Stimulated activated CD4-positive, alpha-beta T cell treated with anti-CD3 and anti-CD28 coated beads, TNF-alpha, amount 100 ng/mL, for 4 hours (primary cell): Measurements from ENCODE around the gene EIF2AK3.
A peak's percentile ranks its signal among the peaks of the same experiment; 100 is the strongest.
"Not testable (repeated sequence)": the region's sequence is repeated elsewhere in the genome, so short reads cannot be mapped to it uniquely, and the experiment has no call there.

Experiments
- DNase-seq, 3 experiments: peaks; one replicate each; pipeline ENCODE4 v3.0.0-alpha.2; 2020; ENCODE audit warnings: low read depth in 3 of 3

EIF2AK3 gene

DNA sequence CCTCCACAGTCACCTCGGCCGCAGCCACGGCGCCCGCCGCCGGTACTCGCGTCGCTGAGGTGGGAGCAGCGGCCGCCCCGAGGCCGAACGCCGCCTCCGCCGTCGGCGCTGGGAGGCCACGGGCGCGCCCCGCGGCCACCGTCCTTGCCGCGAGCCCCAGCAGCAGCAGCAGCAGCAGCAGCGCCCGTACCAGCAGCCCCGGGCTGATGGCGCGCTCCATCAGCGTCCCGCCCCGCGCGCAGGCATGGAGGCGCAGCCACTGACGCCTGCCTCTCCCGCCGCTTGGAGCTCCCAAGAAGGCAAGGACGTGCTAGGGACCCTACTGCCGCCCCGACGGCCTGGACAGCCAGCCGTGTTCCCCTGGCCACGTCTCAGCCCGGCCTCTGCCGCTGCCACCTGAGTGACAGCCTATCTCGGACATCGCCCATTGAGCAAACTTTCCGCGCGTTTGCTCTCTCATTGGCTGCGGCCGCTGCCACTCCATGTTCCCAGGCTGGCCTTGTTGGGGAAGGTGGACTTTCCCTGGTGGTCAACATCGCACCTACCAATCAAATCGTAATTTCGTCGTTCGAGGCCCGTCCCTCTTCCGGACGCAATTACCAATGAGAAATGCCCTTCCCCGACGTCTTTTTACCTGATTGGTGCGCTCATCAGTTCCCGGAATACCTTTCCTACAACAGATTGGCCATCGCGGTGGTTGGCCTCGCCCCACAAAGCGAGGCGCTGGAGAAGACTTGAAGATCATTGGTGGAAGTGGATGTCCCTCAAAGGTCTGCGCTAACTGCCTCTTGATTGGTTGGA is at the start of gene EIF2AK3:
Gene EIF2AK3 (minus strand): TSS at position 410 of the 801 bp plus-strand sequence. CDS start 190 bp downstream, at position 220.
- peak; percentile 77 to 92 (median 84) for DNase-seq

DNA sequence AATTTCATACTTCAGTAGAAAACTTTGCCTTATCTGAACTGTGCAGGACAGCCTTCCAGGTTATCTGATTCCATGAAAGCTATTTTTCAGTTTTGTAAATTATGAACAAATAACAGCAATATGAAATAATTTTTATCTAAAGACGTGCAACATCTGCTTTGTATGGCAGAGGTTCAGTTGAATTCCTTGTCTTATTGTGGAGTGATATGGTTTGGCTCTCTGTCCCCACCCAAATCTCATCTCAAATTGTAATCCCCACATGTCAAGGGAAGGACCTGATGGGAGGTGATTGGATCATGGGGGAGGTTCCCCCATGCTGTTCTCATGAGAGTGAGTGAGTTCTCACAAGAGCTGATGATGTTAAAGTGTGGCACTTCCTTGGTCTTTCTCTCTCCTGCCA is 46.1 kb upstream of the EIF2AK3 start:
- no peak for DNase-seq

DNA sequence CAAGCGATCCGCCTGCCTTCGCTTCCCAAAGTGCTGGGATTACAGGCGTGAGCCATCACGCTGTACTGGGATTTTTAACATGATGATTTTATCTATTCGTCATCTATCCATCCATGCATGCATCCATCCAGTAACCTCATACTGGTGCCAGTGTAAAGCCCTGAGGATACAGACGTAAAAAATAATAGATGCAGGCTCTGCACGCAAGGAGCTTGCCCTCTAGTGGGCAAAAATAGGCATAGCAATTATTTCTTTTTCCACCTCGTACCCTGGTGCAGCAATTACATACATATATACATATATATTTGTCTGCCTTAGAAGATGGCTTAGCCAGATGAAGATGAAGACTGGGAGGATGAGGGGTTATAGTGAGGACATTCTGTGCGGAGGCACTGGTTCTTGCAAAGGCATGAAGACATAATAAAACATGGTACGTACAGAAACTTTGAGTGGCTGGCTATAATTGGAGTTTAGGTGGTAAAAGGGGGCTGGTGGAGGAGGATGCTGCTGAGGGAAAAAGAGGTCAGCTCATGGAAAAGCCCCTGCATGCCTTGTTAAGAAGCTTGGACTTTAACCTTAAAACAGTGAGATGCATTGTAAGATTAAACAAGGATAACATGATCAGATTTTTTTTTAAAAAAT is 44.6 kb upstream of the EIF2AK3 start:
- no peak for DNase-seq

DNA sequence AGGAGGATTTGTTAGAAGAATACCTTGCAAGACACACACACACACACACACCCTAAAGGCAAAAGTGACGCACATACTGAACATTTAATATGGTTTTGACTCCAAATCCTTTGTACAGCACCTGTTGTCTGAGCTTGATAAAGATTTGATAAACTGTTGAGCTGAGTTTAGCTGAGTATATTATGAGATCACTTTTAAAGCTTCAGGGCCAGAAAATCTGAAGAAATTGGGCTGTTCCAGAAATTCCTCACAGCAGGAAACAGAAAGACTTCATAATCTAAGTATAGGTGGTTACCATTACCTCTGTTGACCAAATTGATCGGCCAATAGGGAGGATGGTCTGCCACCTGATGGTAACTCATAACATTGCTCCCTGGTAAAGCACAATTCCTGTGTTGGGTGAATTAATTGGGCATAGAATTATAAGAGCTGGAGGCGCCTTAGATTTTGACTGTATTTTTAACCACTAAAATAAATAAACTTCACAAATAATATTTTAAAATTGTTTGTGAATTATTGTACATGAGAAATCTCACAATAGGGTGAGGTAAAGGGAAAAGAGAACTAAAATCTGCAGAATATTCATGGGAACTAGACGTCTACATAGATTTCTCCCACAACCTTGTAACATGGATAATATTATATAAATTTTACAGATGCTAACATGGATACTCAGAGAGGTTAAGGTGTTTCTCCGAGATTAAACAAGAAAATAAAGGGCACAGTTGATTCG is 42.4 kb upstream of the EIF2AK3 start:
- DNase-seq: no peak

DNA sequence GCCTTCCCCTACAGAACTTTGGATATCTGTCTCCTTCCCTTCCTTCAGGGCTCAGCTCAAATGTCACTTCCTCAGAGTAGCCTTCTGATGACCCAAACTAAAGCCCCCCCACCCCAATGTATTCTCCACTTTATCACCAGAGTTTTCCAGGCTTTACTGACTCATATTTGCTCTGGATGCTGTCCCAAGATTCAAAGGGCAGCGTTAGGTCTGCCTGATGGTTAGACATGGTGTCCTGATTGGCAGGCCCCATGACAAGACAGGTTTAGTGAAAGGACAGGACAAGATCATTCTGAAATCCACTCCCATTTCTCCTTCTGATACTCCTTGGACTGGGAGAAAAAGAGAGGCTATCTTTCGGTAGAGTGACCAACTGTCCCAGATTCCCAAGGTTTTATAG is 41.6 kb upstream of the EIF2AK3 start:
- no peak for DNase-seq

DNA sequence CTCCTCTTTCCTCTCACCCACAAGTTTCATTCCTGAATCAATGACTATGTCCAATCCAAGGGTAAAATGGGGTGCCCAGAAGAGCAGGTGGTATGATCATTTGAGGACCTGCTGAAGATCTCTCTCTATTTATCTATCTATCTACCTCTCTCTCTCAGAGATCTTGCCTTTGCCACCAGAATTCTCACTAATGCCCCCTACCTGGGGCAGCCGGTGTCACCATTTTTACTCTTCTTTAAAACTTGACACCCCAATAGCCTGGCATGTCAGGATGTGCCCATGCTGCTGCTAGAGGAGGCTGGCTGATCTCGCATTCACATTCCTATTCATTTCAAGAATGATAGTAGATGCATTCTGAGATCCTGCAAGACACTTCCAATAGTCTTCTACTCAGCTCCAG is 40.0 kb upstream of the EIF2AK3 start:
- no peak for DNase-seq

DNA sequence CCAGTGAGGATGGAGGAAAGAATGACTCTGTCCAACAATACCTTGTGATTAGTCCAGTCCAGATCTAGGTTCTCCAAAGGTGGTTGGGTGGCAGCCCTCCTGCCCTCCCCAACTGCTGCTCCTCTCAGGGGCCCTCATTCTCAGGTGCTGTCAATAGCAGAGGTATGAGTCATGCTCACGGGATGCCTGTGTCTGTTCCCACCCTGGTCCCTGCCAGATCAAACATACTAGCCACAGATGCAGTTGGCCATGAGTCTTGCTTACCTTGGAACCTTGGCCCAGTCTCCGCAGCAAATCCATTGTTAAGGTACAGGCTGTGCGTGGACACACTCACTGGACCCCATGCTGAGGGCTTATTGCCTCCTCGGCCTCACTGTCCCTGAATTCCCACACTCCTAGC is 39.3 kb upstream of the EIF2AK3 start:
- DNase-seq: no peak

DNA sequence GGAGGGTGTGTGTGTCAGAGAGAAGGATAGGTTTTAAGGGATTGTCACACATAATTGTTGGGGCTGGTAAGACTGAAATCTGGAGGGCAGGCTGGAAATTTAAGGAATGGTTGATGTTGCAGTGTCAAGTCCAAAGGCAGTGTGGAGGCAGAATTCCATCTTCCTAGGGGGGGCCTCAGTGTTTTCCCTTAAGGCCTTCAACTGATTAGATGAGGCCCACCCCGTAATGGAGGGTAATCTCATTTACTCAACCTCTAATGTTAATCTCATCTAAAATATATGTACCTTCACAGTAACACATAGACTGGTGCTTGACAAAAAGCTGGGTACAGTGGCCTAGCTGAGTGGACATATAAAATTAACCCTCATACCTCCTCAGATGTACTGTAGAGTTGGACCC is 33.4 kb upstream of the EIF2AK3 start:
- DNase-seq: no peak

DNA sequence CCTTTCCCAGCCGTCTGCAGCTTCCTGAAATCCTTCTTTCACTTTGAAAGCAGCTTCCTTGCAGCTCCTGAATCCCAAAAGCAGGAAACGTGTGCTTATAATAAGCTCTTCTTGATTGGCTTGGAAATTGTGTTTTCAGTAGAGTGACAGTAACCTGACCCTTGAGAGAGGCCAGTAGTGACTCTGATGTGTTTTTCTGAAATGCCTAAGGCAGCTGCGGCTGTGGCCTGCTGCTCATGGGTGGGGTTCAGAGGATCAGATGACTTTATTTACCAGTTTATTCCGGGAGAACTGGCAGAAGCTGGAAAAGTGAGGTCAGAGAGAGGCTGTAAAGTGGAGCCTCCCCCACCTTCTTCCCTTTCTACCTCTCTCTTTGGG is 32.3 kb upstream of the EIF2AK3 start:
- no peak for DNase-seq

DNA sequence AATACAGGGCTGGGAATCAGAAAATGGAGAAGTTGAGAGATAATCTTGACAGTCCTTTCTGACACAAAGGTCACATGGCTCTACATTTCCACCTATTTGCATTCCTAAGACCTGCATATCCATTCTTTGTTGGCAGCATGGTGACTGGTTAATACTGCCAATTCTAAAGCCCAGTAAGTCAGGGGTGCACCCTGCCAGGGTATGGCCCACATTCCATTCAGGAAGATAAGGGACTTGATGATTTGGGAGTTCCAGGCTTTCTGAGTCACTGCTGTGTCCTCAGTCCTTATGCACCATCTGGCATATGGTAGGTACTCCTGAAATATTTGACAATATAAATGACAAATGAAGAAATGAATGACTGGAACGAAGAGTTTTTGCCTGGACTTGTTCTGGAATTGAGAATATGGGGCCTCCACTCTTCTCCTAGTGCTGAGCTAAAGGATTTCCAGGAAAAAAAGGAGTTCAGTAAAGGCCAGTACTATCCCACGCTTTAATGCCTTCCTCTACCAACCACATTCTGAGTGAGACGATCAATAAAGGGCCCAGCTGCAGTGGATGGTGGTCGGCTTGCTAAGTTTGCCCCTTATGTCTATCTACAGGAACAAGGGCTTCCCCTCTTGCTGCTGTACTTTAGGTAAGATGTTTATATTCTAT is 31.7 kb upstream of the EIF2AK3 start:
- DNase-seq: no peak

DNA sequence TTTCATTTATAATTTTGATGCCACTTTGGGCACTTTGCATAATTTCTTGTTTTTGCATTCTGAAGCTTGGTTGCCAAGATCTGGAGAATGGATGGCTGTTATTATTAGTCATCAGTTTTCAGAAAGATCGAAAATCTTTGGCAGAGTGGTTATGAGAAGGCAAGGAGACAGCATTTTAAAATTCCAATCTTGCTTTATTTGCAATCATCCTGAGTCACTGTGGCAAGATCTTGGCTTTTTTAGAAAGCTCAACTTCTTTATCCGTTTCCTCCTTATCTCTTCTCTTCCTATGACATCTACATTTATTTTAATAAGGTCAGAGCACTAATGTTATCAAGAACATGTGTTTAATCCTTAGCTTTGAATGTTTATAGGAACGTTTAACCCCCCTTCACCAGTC is 31.1 kb upstream of the EIF2AK3 start:
- no peak for DNase-seq

DNA sequence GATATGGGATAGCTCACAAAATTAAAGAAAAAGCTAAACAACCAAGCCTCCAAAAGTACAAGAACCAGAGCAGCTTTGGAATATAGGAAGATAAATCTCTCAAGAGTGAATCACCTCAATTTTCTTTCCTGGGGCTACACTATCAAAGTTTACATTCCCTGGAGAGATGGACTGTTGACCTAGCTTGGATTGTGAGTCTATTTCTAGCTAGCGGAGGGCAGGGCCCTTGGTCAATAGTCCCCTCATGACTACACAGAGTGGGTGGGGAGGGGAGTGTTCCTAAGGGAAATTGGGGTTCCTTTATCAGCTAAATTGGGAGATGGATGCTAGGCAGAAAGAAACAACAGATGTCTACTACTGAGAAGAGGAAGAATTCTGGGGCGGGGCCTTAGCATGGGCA is 29.9 kb upstream of the EIF2AK3 start:
- no peak for DNase-seq

DNA sequence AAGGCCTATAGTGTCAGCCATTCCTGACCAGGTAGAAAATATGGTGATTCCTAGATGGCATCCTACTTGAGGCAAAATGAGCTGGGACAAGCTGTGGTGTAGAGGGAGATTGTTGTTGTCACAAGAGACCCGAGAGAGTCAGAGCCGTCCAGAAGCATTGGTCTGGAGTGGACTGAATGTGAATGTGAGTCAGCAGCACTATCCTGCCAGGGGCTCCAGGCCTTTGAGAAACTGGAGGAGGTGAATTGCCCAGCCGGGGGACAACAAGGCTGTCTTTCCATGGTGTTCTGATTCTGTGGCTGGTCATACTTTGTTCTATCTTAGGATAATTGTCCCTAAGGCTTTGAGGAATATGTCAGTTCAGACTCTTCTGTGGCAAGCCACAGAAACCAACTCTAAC is 29.4 kb upstream of the EIF2AK3 start:
- no peak for DNase-seq

DNA sequence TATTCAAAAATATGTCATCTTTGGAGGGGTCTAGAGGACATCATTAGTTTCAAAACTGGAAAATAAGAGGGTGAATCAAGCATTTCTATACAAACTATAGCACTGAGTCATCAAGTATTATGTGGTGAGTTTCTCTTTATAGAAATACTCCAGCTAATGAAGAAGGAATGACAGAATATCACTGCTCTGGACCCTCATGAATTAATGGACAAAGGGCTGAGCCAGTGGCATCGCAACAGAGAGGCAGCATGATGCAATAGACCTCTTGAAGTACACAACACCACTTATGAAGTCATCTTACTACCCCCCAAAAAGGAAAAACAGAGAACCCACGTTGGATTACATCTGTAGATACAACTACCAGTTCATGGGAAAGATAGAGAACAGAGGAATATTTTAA is 27.4 kb upstream of the EIF2AK3 start:
- no peak for DNase-seq

DNA sequence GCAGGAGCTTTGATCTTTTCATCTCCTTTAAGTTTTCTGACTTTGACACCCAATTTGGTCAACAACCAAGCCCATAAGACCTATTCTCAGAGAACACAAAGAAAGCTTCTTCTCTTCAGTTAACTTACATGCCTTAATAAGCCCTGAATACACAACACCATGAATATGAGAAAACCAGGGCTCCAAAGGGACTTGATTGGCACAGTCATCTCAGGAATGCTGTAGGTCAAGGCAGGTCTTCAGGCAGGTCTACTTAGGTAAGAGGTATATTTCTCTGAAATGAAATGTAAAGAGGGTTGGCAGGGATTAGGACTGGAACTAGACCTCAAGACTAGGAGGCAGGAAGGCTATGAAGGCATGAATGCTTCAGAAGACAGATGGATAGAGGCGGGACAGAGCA is 24.4 kb upstream of the EIF2AK3 start:
- DNase-seq: no peak

DNA sequence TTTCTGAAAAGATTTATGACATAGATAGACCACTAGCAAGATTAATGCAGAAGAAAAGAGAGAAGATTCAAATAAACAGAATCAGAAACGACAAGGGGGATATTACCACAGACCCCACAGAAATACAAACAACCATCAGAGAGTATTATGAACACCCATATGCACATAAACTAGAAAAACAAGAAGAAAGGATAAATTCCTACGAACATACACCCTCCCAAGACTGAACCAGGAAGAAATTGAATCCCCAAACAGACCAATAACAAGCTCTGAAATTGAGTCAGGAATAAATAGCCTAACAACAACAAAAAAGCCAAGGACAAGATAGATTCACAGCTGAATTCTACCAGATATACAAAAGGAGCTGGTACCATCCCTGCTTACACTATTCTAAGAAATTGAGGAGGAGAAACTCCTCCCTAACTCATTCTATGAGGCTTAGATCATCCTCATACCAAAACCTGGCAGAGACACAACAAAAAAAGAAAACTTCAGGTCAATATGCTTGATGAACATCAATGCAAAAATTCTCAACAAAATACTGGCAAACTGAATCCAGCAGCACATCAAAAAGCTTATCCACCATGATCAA is 18.1 kb upstream of the EIF2AK3 start:
- not testable (repeated sequence) for DNase-seq

DNA sequence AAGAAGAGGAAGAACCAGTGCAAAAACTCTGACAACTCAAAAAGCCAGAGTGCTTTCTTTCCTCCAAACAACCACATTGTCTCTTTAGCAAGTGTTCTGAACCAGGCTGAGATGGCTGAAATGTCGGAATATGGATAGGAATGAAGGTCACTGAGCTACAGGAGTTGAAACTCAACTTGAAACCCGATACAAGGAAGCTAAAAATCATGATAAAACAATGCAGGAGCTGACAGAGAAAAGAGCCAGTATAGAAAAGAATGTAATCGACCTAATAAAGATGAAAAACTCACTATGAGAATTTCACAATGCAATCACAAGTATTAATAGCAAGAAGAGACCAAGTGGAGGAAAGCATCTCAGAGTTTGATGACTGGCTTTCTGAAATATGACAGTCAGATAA is 15.0 kb upstream of the EIF2AK3 start:
- no peak for DNase-seq

DNA sequence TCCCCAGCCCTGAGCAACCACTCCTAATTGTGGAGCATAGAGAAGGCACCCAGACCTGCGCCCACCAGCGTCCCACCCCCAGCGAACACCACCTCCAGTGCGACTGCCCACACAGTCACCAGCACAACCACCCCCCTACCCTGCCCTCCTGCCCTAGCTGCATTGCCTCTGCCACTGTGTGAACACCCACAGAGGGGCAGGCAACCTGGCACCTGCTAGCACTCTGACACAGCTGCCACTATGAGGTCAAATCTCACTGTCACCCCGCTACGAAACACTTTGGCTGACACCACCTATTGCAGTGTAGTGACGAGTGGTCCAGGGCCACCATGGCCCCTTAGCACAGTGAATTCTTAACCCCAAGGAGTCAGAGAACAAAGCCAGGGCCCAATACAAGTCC is 14.1 kb upstream of the EIF2AK3 start:
- no peak for DNase-seq

DNA sequence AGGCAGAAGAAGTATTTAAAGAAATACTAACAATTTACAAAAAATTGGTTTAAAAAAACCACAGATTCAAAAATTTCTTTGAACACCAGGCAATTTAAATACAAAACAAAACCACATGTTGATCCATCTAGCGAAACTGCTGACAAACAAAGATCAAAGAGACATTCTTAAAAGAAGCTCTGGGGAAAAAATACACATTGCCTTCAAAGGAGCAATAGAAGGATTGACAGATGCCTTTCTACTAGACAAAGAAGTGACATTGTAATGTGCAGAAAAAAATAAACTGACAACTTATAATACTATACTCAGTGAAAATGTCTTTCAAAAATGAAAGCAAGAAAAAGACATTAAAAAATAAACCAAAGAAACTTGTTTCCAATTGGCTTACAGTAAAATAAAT is 12.6 kb upstream of the EIF2AK3 start:
- DNase-seq: no peak

DNA sequence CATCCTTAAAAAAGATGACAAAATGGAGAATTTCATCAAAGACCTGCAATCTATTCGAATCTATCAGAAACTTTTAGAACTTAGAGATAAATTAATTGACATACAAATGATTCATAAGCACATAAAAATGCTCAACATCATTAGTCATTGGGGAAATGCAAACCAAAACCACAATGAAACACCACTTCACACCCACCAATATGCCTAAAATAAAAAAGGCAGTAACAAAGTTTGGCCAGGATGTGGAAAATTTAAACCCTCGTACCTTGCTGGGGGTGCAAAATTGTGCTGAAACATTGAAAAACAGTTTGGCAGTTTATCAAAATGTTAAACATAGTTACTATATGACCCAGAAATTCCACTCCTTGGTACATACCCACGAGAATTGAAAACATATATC is 11.5 kb upstream of the EIF2AK3 start:
- no peak for DNase-seq

DNA sequence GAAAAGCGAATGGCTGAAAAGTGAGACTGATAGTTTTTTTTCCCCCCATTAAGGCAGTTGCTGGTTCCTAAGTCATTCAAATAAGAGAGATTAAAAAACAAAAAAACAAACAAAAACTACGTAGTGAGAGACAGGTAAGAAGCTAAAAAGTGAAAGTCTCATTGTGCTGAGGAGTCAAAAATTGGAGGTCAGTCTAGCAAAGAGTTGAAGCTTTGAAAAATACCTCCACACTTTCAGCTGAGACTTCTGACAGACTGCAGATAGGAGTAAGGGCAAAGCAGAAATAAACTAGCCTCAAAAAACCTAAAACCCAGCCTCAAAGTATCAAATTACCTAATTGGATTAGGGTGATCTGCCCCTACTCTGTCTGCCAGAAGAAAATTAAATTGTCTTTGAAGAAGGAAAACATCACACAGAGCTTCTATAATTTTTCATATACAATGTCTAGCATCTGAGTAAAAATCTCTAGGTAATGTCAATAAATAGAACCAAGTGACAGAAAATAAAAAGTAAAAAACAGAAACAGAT is 10.9 kb upstream of the EIF2AK3 start:
- DNase-seq: no peak

DNA sequence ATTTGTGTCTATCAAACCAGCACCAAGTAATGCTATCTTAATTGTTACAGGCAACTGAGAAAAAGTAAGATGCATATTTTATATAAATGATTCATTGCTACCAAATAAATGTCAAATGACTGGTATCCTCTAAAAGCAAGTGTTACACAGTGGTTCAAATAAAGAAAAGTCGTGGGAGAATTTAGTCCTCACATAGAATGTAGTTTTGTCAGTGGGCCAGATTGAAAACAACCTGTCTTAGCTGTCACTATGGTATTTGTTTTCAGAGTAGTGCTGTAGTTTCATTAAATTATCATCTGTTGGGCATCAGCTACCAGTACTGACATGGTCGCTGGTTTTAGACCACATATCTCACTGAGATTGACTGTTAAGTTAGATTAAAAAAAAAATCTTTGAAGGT is 10.2 kb upstream of the EIF2AK3 start:
- no peak for DNase-seq
